IMR-90 (cell line): ENCODE data around the gene RTN1. TPM values are rescaled to one million over a fixed set of nuclear protein-coding genes. Genes with fewer than 3 reads are reported as not detected.

Experiments
- ATAC-seq: fragments of 200-7000 bp; cut with Tn5 transposase; 2 replicates; pipeline ENCODE4 v1.9.1; 2020; ENCODE audit warnings: low read depth, mild to moderate bottlenecking, moderate library complexity
- BruUV-seq: library from RNA; stranded (reverse); fragments of 400-500 nt; replicated peaks from 2 replicates; lab custom pipeline; 2021; lab: Mats Ljungman, UMichigan
- CTCF ChIA-PET: fragments of 300-600 bp; formaldehyde crosslinking; extraction: SDS; loops from one replicate; lab custom pipeline; 2021; ENCODE audit warnings: antibody characterized with exemption; lab: Yijun Ruan, JAX
- POLR2A ChIA-PET: fragments of 300-600 bp; sonication (Branson Sonifier 250); formaldehyde crosslinking; loops from one replicate; lab custom pipeline; 2022; ENCODE audit warnings: antibody characterized with exemption; ENCODE audit not compliant: unreplicated experiment; lab: Charles Lee
- DNase-seq: peaks from one replicate; pipeline ENCODE4 v3.0.0; 2013
- H2AFZ ChIP-seq: replicated peaks from 2 replicates; pipeline ENCODE3; 2013; ENCODE audit warnings: low read length, mild to moderate bottlenecking; ENCODE audit not compliant: poor library complexity
- H2AK5ac ChIP-seq: 2 replicates; pipeline ENCODE4 v1.6.1; 2013; ENCODE audit warnings: low read depth, low read length, inconsistent platforms
- H2AK9ac ChIP-seq: replicated peaks from 2 replicates; pipeline ENCODE3; 2013; ENCODE audit warnings: mild to moderate bottlenecking, low read depth, low read length, moderate library complexity; ENCODE audit not compliant: poor library complexity
- H2BK120ac ChIP-seq: 2 replicates; pipeline ENCODE4 v1.6.1; 2013; ENCODE audit warnings: low read depth, low read length, inconsistent platforms
- H2BK15ac ChIP-seq: 3 replicates; pipeline ENCODE4 v1.6.1; 2013; ENCODE audit warnings: low read depth, low read length, inconsistent platforms
- H2BK20ac ChIP-seq: 2 replicates; pipeline ENCODE4 v1.6.1; 2013; ENCODE audit warnings: low read depth, mild to moderate bottlenecking, inconsistent platforms, low read length, moderate library complexity
- H2BK5ac ChIP-seq: 2 replicates; pipeline ENCODE4 v1.6.1; 2013; ENCODE audit warnings: mild to moderate bottlenecking, low read depth, low read length, inconsistent platforms; ENCODE audit not compliant: poor library complexity, severe bottlenecking
- H3K14ac ChIP-seq: replicated peaks from 2 replicates; pipeline ENCODE4 v1.6.1; 2013; ENCODE audit warnings: low read depth, low read length, inconsistent platforms
- H3K18ac ChIP-seq: 2 replicates; pipeline ENCODE4 v1.6.1; 2013; ENCODE audit warnings: low read depth, low read length, control low read depth
- H3K23ac ChIP-seq: 2 replicates; pipeline ENCODE4 v1.6.1; 2013; ENCODE audit warnings: low read depth, low read length, inconsistent platforms
- H3K27ac ChIP-seq: 2 replicates; pipeline ENCODE4 v1.5.1; 2013; ENCODE audit warnings: mild to moderate bottlenecking, control low read depth, low read length; ENCODE audit not compliant: insufficient read depth
- H3K27me3 ChIP-seq: 2 replicates; pipeline ENCODE4 v1.6.1; 2013; ENCODE audit warnings: low read length; ENCODE audit not compliant: control insufficient read depth, insufficient read depth
- H3K36me3 ChIP-seq: 2 replicates; pipeline ENCODE4 v1.6.1; 2013; ENCODE audit warnings: low read length, mixed read lengths; ENCODE audit not compliant: control insufficient read depth, insufficient read depth
- H3K4ac ChIP-seq: 2 replicates; pipeline ENCODE4 v1.6.1; 2013; ENCODE audit warnings: low read depth, low read length, inconsistent platforms
- H3K4me1 ChIP-seq: 2 replicates; pipeline ENCODE4 v1.6.1; 2013; ENCODE audit warnings: low read length, mixed read lengths; ENCODE audit not compliant: control insufficient read depth, insufficient read depth
- H3K4me2 ChIP-seq: 2 replicates; pipeline ENCODE4 v1.6.1; 2013; ENCODE audit warnings: low read depth, mild to moderate bottlenecking, control low read depth, low read length, moderate library complexity
- H3K4me3 ChIP-seq: 2 replicates; pipeline ENCODE4 v1.5.1; 2013; ENCODE audit warnings: low read depth, mild to moderate bottlenecking, control low read depth, low read length, moderate library complexity; ENCODE audit not compliant: insufficient read depth
- H3K56ac ChIP-seq: 2 replicates; pipeline ENCODE4 v1.6.1; 2013; ENCODE audit warnings: low read length, inconsistent platforms; ENCODE audit not compliant: insufficient read depth; ENCODE audit errors: extremely low read depth
- H3K79me1 ChIP-seq, 2 experiments: 2 replicates each; pipeline ENCODE4 v1.6.1; 2013; ENCODE audit warnings: low read length in 2 of 2, inconsistent platforms in 1 of 2, low read depth in 1 of 2
- H3K9ac ChIP-seq: 2 replicates; pipeline ENCODE4 v1.6.1; 2013; ENCODE audit warnings: low read depth, low read length, control low read depth
- H3K9me1 ChIP-seq: 2 replicates; pipeline ENCODE4 v1.6.1; 2013; ENCODE audit warnings: low read length, inconsistent platforms; ENCODE audit not compliant: insufficient read depth
- H3K9me3 ChIP-seq: 2 replicates; pipeline ENCODE4 v1.6.1; 2013; ENCODE audit warnings: low read length; ENCODE audit not compliant: control insufficient read depth, insufficient read depth
- H4K20me1 ChIP-seq: 2 replicates; pipeline ENCODE4 v1.6.1; 2013; ENCODE audit warnings: low read length, inconsistent platforms; ENCODE audit not compliant: insufficient read depth
- H4K5ac ChIP-seq: 2 replicates; pipeline ENCODE4 v1.6.1; 2013; ENCODE audit warnings: mild to moderate bottlenecking, low read depth, low read length, control low read depth
- H4K8ac ChIP-seq, 2 experiments: 2 replicates each; pipeline ENCODE4 v1.6.1; 2013; ENCODE audit warnings: low read depth in 2 of 2, low read length in 2 of 2, control low read depth in 1 of 2, inconsistent platforms in 1 of 2
- H4K91ac ChIP-seq: 2 replicates; pipeline ENCODE4 v1.6.1; 2013; ENCODE audit warnings: low read depth, low read length, inconsistent platforms; ENCODE audit not compliant: insufficient read depth
- CEBPB ChIP-seq: IDR thresholded peaks from 2 replicates; pipeline ENCODE4 v1.6.1; 2012; ENCODE audit warnings: low read depth, low read length, improper control_type of control experiment
- CHD1 ChIP-seq: IDR thresholded peaks from 2 replicates; pipeline ENCODE4 v1.6.1; 2012; ENCODE audit warnings: low read depth, low read length, improper control_type of control experiment
- CTCF ChIP-seq: conservative IDR thresholded peaks from 2 replicates; pipeline ENCODE4 v1.5.1; 2012; ENCODE audit warnings: mild to moderate bottlenecking, low read depth, low read length, improper control_type of control experiment
- ELK1 ChIP-seq: fragments of 150-350 bp; IDR thresholded peaks from 2 replicates; pipeline ENCODE4 v1.6.1; 2016; ENCODE audit warnings: low read depth, mild to moderate bottlenecking, low read length, moderate library complexity, borderline replicate concordance
- FOS ChIP-seq: fragments of 150-350 bp; IDR thresholded peaks from 2 replicates; pipeline ENCODE4 v1.6.1; 2016; ENCODE audit warnings: low read depth, low read length
- POLR2A ChIP-seq: IDR thresholded peaks from 2 replicates; pipeline ENCODE4 v1.6.1; 2012; ENCODE audit warnings: mild to moderate bottlenecking, low read depth, low read length
- RAD21 ChIP-seq: IDR thresholded peaks from 2 replicates; pipeline ENCODE4 v1.6.1; 2012; ENCODE audit warnings: low read length, improper control_type of control experiment
- RCOR1 ChIP-seq: IDR thresholded peaks from 2 replicates; pipeline ENCODE4 v1.6.1; 2012; ENCODE audit warnings: mild to moderate bottlenecking, low read length, improper control_type of control experiment; ENCODE audit not compliant: insufficient replicate concordance
- RFX5 ChIP-seq: IDR thresholded peaks from 2 replicates; pipeline ENCODE4 v1.8.0; 2012; ENCODE audit warnings: low read depth, mild to moderate bottlenecking, low read length, moderate library complexity
- SMC3 ChIP-seq: fragments of 150-350 bp; IDR thresholded peaks from 2 replicates; pipeline ENCODE4 v1.6.1; 2016; ENCODE audit warnings: low read depth, mild to moderate bottlenecking, antibody characterized with exemption, low read length, moderate library complexity
- WGBS, 2 experiments: methylation state at CpG; one replicate each; pipeline versions ENCODE4 v1.1.5 to v1.1.7; 2013; ENCODE audit warnings: missing lambda C conversion rate in 2 of 2; ENCODE audit not compliant: insufficient read length in 1 of 2; ENCODE audit errors: extremely low coverage in 2 of 2; 5-methylcytosine and 5-hydroxymethylcytosine counted together
- dilution Hi-C: fragments of 300-500 bp; cut with HindIII; formaldehyde crosslinking; loops from one replicate; pipeline ENCODE4 v1.14.3; 2018; ENCODE audit warnings: low sequenced_read_pairs; ENCODE audit not compliant: unreplicated experiment
- in situ Hi-C: fragments of 300-500 bp; cut with MboI; formaldehyde crosslinking; loops from 3 replicates; pipeline ENCODE4 v1.14.3; 2019; ENCODE audit warnings: low sequenced_read_pairs, inconsistent platforms, mixed read lengths
- intact Hi-C: fragments of 100-400 bp; cut with micrococcal nuclease; formaldehyde crosslinking; loops from 2 replicates; pipeline ENCODE4 v1.10.0; 2022
- polyA plus RNA-seq, 3 experiments: library from polyadenylated mRNA; depleted of rRNA; stranded (reverse); fragments of >200 nt; gene quantifications; 2 replicates each; pipeline ENCODE4 v1.2.3, GENCODE V29; 2012; ENCODE audit warnings: low replicate concordance in 1 of 3
- total RNA-seq: library from RNA; depleted of rRNA; stranded (reverse); fragments of >200 nt; gene quantifications from 2 replicates; pipeline ENCODE4 v1.2.3, GENCODE V29; 2012

RTN1 gene
- total and polyA plus RNA-seq, 2 of the 4 experiments (the other 2 are of a cell fraction), result 0.18 to 0.46 TPM

- H3K9me3 ChIP-seq, result no peaks in the 10 kb centered on the region
- intact Hi-C loops, result loop anchor here (1.0 to 5.0 kb wide), 2 partner anchors 212 to 287 kb away; no protein-coding TSS in a partner anchor
- H3K14ac ChIP-seq, result no peak within 1 kb of the TSS
- no peak within 1 kb of the TSS for H3K27ac ChIP-seq
- no peak within 1 kb of the TSS for H4K5ac ChIP-seq
- H3K18ac ChIP-seq, result no peak within 1 kb of the TSS
- H3K79me1 ChIP-seq, result no peaks in the 10 kb centered on the region
- peak within 1 kb of the TSS; percentile 94 for H3K4me2 ChIP-seq
- H2AFZ ChIP-seq, result peak within 1 kb of the TSS; percentile 81
- DNase-seq (no peak), ATAC-seq (peak; percentile 35; the same call in 1 of the 2 replicates)
- no peak within 1 kb of the TSS for H3K56ac ChIP-seq
- WGBS, 2 experiments, result no CpG with 5 or more reads among the region's 57 CpGs
- H3K23ac ChIP-seq, result no peak within 1 kb of the TSS
- peaks cover 21% of the 10 kb centered on the region for H3K27me3 ChIP-seq
- no peak within 1 kb of the TSS for H4K8ac ChIP-seq
- peak within 1 kb of the TSS; percentile 24; the same call in 1 of the 2 replicates for H3K4me3 ChIP-seq
- H4K91ac ChIP-seq, result no peak within 1 kb of the TSS
- H3K4ac ChIP-seq, result no peak within 1 kb of the TSS
- in situ Hi-C loops, result no loop called here
- no peak for TF ChIP-seq FOS
- TF ChIP-seq SMC3, result no peak
- no peak for TF ChIP-seq RAD21
- TF ChIP-seq CHD1, result no peak
- TF ChIP-seq ELK1, result no peak
- no peak for TF ChIP-seq CTCF
- TF ChIP-seq CEBPB, result no peak
- no peak for TF ChIP-seq POLR2A
- no peak for TF ChIP-seq RCOR1
- TF ChIP-seq RFX5, result no peak
- H3K9ac ChIP-seq, result no peak within 1 kb of the TSS
- dilution Hi-C loops, result no loop called here
- H2BK5ac ChIP-seq, result no peak within 1 kb of the TSS
- H2AK5ac ChIP-seq, result no peak within 1 kb of the TSS
- H3K9me1 ChIP-seq, result no peaks in the 10 kb centered on the region
- no peak within 1 kb of the TSS for H2BK120ac ChIP-seq
- BruUV-seq, result no TSS peak
- H3K4me1 ChIP-seq, result no peaks in the 10 kb centered on the region; the same call in 1 of the 2 replicates
- H4K20me1 ChIP-seq, result no peaks in the 10 kb centered on the region
- H2BK20ac ChIP-seq, result no peak within 1 kb of the TSS
- H3K36me3 ChIP-seq, result no peaks in the 10 kb centered on the region
- H2AK9ac ChIP-seq, result no peak within 1 kb of the TSS
- no peak within 1 kb of the TSS for H2BK15ac ChIP-seq
- ChIA-PET CTCF (no interaction called here), POLR2A (no interaction called here)
These were observed 49.2 kb upstream of the RTN1 start, which contains the start of gene LRRC9 for GRCh38 chr14:59919570-59920377. Gene LRRC9, plus strand, starts transcription at chr14:59920144.
